Activated CD4-positive, alpha-beta T cell treated with anti-CD3 and anti-CD28 coated beads, Interleukin-2, amount 10 ng/mL, durations not matched to agents 24 days and 14 days (primary cell): ENCODE measurements around the gene ITGBL1. TPM values are rescaled to one million over a fixed set of nuclear protein-coding genes. Genes with fewer than 3 reads are reported as not detected.

ENCODE experiments used
- DNase-seq: peaks from one replicate; pipeline ENCODE4 v3.0.0; 2022
- H3K27ac Mint-ChIP-seq: one replicate; pipeline ENCODE4 v1.8.0; 2022; ENCODE audit warnings: mild to moderate bottlenecking, mixed read lengths
- H3K27me3 Mint-ChIP-seq: one replicate; pipeline ENCODE4 v1.8.0; 2022; ENCODE audit warnings: mixed read lengths
- H3K36me3 Mint-ChIP-seq: one replicate; pipeline ENCODE4 v1.8.0; 2022; ENCODE audit warnings: low read depth, mild to moderate bottlenecking, mixed read lengths
- H3K4me1 Mint-ChIP-seq: one replicate; pipeline ENCODE4 v1.8.0; 2021; ENCODE audit warnings: mixed read lengths
- H3K4me3 Mint-ChIP-seq: one replicate; pipeline ENCODE4 v1.8.0; 2022; ENCODE audit warnings: mild to moderate bottlenecking, moderate library complexity, mixed read lengths
- H3K9me3 Mint-ChIP-seq: one replicate; pipeline ENCODE4 v1.8.0; 2021; ENCODE audit warnings: mixed read lengths
- intact Hi-C: fragments of 100-400 bp; cut with micrococcal nuclease; formaldehyde crosslinking; loops from one replicate; pipeline ENCODE4 v1.15.1; 2023
- total RNA-seq: library from RNA; stranded (reverse); gene quantifications from 2 replicates; pipeline ENCODE4 v1.2.3, GENCODE V29; 2022

Gene ITGBL1
- total RNA-seq, 1 donor from 2014 or later: not detected

GRCh38 chr13:101511766-101512165, 59.3 kb downstream of the ITGBL1 start:
- intact Hi-C loops: loop anchor here (5.0 to 10.0 kb wide), 2 partner anchors 943 to 1046 kb away; no protein-coding TSS in a partner anchor
- Mint-ChIP-seq H3K4me1 (no peaks in the 10 kb centered on the region), H3K36me3 (no peaks in the 10 kb centered on the region), H3K27me3 (peaks cover 6% of the 10 kb centered on the region), H3K9me3 (no peaks in the 10 kb centered on the region), H3K27ac (no peak overlapping the region), H3K4me3 (no peak overlapping the region)
- no peak for DNase-seq

GRCh38 chr13:101512650-101513049, 60.2 kb downstream of the ITGBL1 start:
- Mint-ChIP-seq H3K9me3 (no peaks in the 10 kb centered on the region), H3K4me1 (no peaks in the 10 kb centered on the region), H3K36me3 (no peaks in the 10 kb centered on the region), H3K4me3 (no peak overlapping the region), H3K27ac (no peak overlapping the region), H3K27me3 (peaks cover 11% of the 10 kb centered on the region)
- intact Hi-C loops: loop anchor here (5.0 to 10.0 kb wide), 2 partner anchors 942 to 1045 kb away; no protein-coding TSS in a partner anchor
- DNase-seq: no peak

GRCh38 chr13:101514100-101514499, 61.6 kb downstream of the ITGBL1 start:
- Mint-ChIP-seq H3K27ac (no peak overlapping the region), H3K36me3 (no peaks in the 10 kb centered on the region), H3K27me3 (peaks cover 14% of the 10 kb centered on the region), H3K4me1 (no peaks in the 10 kb centered on the region), H3K4me3 (no peak overlapping the region), H3K9me3 (no peaks in the 10 kb centered on the region)
- intact Hi-C loops: loop anchor here (1.0 to 10.0 kb wide), 3 partner anchors 243 to 1043 kb away; no protein-coding TSS in a partner anchor
- no peak for DNase-seq

GRCh38 chr13:101514695-101515275, 62.3 kb downstream of the ITGBL1 start:
- intact Hi-C loops: loop anchor here (1.0 to 10.0 kb wide), 3 partner anchors 243 to 1043 kb away; no protein-coding TSS in a partner anchor
- no peaks in the 10 kb centered on the region for H3K9me3 Mint-ChIP-seq
- no peak overlapping the region for H3K27ac Mint-ChIP-seq
- peak; percentile 64 for DNase-seq
- peaks cover 14% of the 10 kb centered on the region for H3K27me3 Mint-ChIP-seq
- no peaks in the 10 kb centered on the region for H3K36me3 Mint-ChIP-seq
- no peaks in the 10 kb centered on the region for H3K4me1 Mint-ChIP-seq
- no peak overlapping the region for H3K4me3 Mint-ChIP-seq

GRCh38 chr13:101515504-101515903, 63.0 kb downstream of the ITGBL1 start:
- Mint-ChIP-seq H3K9me3 (no peaks in the 10 kb centered on the region), H3K36me3 (no peaks in the 10 kb centered on the region), H3K27ac (no peak overlapping the region), H3K4me3 (no peak overlapping the region), H3K4me1 (peaks cover 3% of the 10 kb centered on the region), H3K27me3 (peaks cover 14% of the 10 kb centered on the region)
- DNase-seq: no peak
- intact Hi-C loops: loop anchor here (10.0 kb wide), 1 partner anchor 939 kb away; no protein-coding TSS in a partner anchor

GRCh38 chr13:101516262-101516661, 63.8 kb downstream of the ITGBL1 start:
- Mint-ChIP-seq H3K4me3 (no peak overlapping the region), H3K27ac (no peak overlapping the region), H3K9me3 (no peaks in the 10 kb centered on the region), H3K36me3 (no peaks in the 10 kb centered on the region), H3K27me3 (peaks cover 14% of the 10 kb centered on the region), H3K4me1 (peaks cover 10% of the 10 kb centered on the region)
- DNase-seq: no peak
- intact Hi-C loops: loop anchor here (10.0 kb wide), 1 partner anchor 939 kb away; no protein-coding TSS in a partner anchor

GRCh38 chr13:101520672-101521071, 68.2 kb downstream of the ITGBL1 start:
- intact Hi-C loops: loop anchor here (10.0 kb wide), 1 partner anchor 104 kb away; no protein-coding TSS in a partner anchor
- peaks cover 13% of the 10 kb centered on the region for H3K4me1 Mint-ChIP-seq
- H3K27me3 Mint-ChIP-seq: peaks cover 10% of the 10 kb centered on the region
- no peak overlapping the region for H3K27ac Mint-ChIP-seq
- peak overlapping the region; percentile 20 for H3K4me3 Mint-ChIP-seq
- no peaks in the 10 kb centered on the region for H3K36me3 Mint-ChIP-seq
- peak; percentile 62 for DNase-seq
- H3K9me3 Mint-ChIP-seq: no peaks in the 10 kb centered on the region

GRCh38 chr13:101521371-101521770, 68.9 kb downstream of the ITGBL1 start:
- intact Hi-C loops: loop anchor here (10.0 kb wide), 1 partner anchor 103 kb away; no protein-coding TSS in a partner anchor
- Mint-ChIP-seq H3K27me3 (peaks cover 10% of the 10 kb centered on the region), H3K36me3 (no peaks in the 10 kb centered on the region), H3K4me1 (peaks cover 13% of the 10 kb centered on the region), H3K4me3 (no peak overlapping the region), H3K9me3 (no peaks in the 10 kb centered on the region), H3K27ac (no peak overlapping the region)
- DNase-seq: no peak

GRCh38 chr13:101522607-101523006, 70.1 kb downstream of the ITGBL1 start:
- H3K27me3 Mint-ChIP-seq: peaks cover 6% of the 10 kb centered on the region
- no peaks in the 10 kb centered on the region for H3K9me3 Mint-ChIP-seq
- intact Hi-C loops: loop anchor here (10.0 kb wide), 1 partner anchor 102 kb away; no protein-coding TSS in a partner anchor

GRCh38 chr13:101523154-101524131, 71.0 kb downstream of the ITGBL1 start:
- peaks cover 13% of the 10 kb centered on the region for H3K4me1 Mint-ChIP-seq
- H3K27me3 Mint-ChIP-seq: peaks cover 3% of the 10 kb centered on the region
- no peaks in the 10 kb centered on the region for H3K9me3 Mint-ChIP-seq
- no peaks in the 10 kb centered on the region for H3K36me3 Mint-ChIP-seq
- no peak for DNase-seq
- no peak overlapping the region for H3K27ac Mint-ChIP-seq
- intact Hi-C loops: loop anchor here (10.0 kb wide), 1 partner anchor 101 kb away; no protein-coding TSS in a partner anchor
- H3K4me3 Mint-ChIP-seq: no peak overlapping the region

More at GRCh38 chr13:101522607-101523006, 70.1 kb downstream of the ITGBL1 start:
- Mint-ChIP-seq H3K27ac (no peak overlapping the region), H3K4me3 (no peak overlapping the region), H3K36me3 (no peaks in the 10 kb centered on the region), H3K4me1 (peaks cover 13% of the 10 kb centered on the region)
- DNase-seq: no peak

- H3K27me3 Mint-ChIP-seq: peaks cover 9% of the 10 kb centered on the region
- H3K36me3 Mint-ChIP-seq: no peaks in the 10 kb centered on the region
- no peak for DNase-seq
- no peak overlapping the region for H3K4me3 Mint-ChIP-seq
- H3K9me3 Mint-ChIP-seq: no peaks in the 10 kb centered on the region
- intact Hi-C loops: loop anchor here (10.0 kb wide), 1 partner anchor 98 kb away; no protein-coding TSS in a partner anchor
- H3K27ac Mint-ChIP-seq: no peak overlapping the region
- no peaks in the 10 kb centered on the region for H3K4me1 Mint-ChIP-seq
Observed at GRCh38 chr13:101527130-101527529, 74.7 kb downstream of the ITGBL1 start.

- intact Hi-C loops: loop anchor here (10.0 kb wide), 1 partner anchor 95 kb away; no protein-coding TSS in a partner anchor
- DNase-seq: no peak
- Mint-ChIP-seq H3K27me3 (peaks cover 10% of the 10 kb centered on the region), H3K9me3 (no peaks in the 10 kb centered on the region), H3K4me3 (no peak overlapping the region), H3K27ac (no peak overlapping the region), H3K36me3 (no peaks in the 10 kb centered on the region), H3K4me1 (no peaks in the 10 kb centered on the region)
Observed at GRCh38 chr13:101529422-101529821, 76.9 kb downstream of the ITGBL1 start.

- no peaks in the 10 kb centered on the region for H3K36me3 Mint-ChIP-seq
- no peak for DNase-seq
- no peak overlapping the region for H3K4me3 Mint-ChIP-seq
- H3K27me3 Mint-ChIP-seq: peaks cover 10% of the 10 kb centered on the region
- intact Hi-C loops: no loop called here
- no peaks in the 10 kb centered on the region for H3K9me3 Mint-ChIP-seq
- no peaks in the 10 kb centered on the region for H3K4me1 Mint-ChIP-seq
- H3K27ac Mint-ChIP-seq: no peak overlapping the region
Observed at GRCh38 chr13:101530293-101530692, 77.8 kb downstream of the ITGBL1 start.
